ENCODE measurements around the gene C11orf86.

The C11orf86 gene

DNA sequence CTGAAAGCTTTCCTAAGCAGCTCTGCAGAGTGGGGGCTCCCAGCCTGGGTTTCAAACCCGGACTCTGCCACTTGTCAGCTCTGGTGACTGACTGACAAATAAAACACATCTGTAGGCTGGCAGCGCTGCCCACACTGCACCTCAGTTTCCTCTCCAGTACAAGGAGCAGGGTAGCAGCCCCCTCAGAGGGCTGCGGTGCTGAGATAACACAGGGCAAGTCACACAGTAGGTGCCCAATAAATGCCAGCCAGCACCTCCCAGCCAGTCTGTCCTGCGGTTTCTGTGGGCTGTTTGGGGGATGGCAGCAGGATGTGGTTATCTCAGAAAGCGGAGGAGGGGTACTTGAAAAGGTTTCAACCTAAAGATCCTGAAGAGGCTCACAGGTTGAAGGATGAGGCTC lies 49.3 kb downstream of the C11orf86 start:
- TF ChIP-seq, protein P1, sequence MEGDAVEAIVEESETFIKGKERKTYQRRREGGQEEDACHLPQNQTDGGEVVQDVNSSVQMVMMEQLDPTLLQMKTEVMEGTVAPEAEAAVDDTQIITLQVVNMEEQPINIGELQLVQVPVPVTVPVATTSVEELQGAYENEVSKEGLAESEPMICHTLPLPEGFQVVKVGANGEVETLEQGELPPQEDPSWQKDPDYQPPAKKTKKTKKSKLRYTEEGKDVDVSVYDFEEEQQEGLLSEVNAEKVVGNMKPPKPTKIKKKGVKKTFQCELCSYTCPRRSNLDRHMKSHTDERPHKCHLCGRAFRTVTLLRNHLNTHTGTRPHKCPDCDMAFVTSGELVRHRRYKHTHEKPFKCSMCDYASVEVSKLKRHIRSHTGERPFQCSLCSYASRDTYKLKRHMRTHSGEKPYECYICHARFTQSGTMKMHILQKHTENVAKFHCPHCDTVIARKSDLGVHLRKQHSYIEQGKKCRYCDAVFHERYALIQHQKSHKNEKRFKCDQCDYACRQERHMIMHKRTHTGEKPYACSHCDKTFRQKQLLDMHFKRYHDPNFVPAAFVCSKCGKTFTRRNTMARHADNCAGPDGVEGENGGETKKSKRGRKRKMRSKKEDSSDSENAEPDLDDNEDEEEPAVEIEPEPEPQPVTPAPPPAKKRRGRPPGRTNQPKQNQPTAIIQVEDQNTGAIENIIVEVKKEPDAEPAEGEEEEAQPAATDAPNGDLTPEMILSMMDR (conservative IDR thresholded peaks at IDR 0.05; ENCODE audit: low read depth, low read length) = no peak
- peak overlapping the region; percentile 57 for H3K4me3 ChIP-seq (ENCODE audit: low read depth, low read length)
- DNase-seq (ENCODE audit: low read depth) = no peak

GRCh38 chr11:67024966-67025365 lies 49.9 kb downstream of the C11orf86 start:
- no peak overlapping the region for H3K4me3 ChIP-seq (ENCODE audit: low read depth, low read length)
- no peak for DNase-seq (ENCODE audit: low read depth)
- TF ChIP-seq, protein P1 (conservative IDR thresholded peaks at IDR 0.05; ENCODE audit: low read depth, low read length) = no peak

- TF ChIP-seq, protein P1 (conservative IDR thresholded peaks at IDR 0.05; ENCODE audit: low read depth, low read length) = no peak
- no peak overlapping the region for H3K4me3 ChIP-seq (ENCODE audit: low read depth, low read length)
- no peak for DNase-seq (ENCODE audit: low read depth)
These were observed 50.6 kb downstream of the C11orf86 start for GRCh38 chr11:67025750-67026149.
